Peyer's patch (tissue), 4 donors: Measurements from ENCODE around the gene ARL4D. TPM values are rescaled to one million over a fixed set of nuclear protein-coding genes. Genes with fewer than 3 reads are reported as not detected.
A peak's percentile ranks its signal among the peaks of the same experiment; 100 is the strongest.

Source experiments
- DNase-seq, 3 donors: peaks; one replicate each; pipeline ENCODE4 v3.0.0-alpha.2; 2017 to 2019
- H3K27ac ChIP-seq, 4 donors: fragments of 200-600 bp; sonication (generic); one replicate each; pipeline ENCODE4 v1.5.1; 2016 to 2019
- H3K27me3 ChIP-seq, 2 donors: fragments of 200-600 bp; sonication (generic); one replicate each; pipeline ENCODE4 v1.5.1; 2019
- H3K36me3 ChIP-seq, 3 donors: fragments of 200-600 bp; sonication (generic); one replicate each; pipeline ENCODE4 v1.5.1; 2016 to 2019
- H3K4me1 ChIP-seq, 4 donors: fragments of 200-600 bp; sonication (generic); one replicate each; pipeline ENCODE4 v1.5.1; 2016 to 2019
- H3K4me3 ChIP-seq, 4 donors: fragments of 200-600 bp; sonication (generic); 1 replicate in 3 of 4; 2 replicates in 1 of 4; pipeline ENCODE4 v1.5.1; 2016 to 2019; ENCODE audit warnings: mild to moderate bottlenecking in 1 of 4
- H3K9me3 ChIP-seq, 4 donors: fragments of 200-600 bp; sonication (generic); one replicate each; pipeline ENCODE4 v1.5.1; 2016 to 2019; ENCODE audit warnings: mild to moderate bottlenecking in 1 of 4
- POLR2A ChIP-seq, 2 donors: fragments of 450-650 bp; IDR thresholded peaks; one replicate each; pipeline ENCODE4 v1.5.1; 2017; ENCODE audit warnings: antibody characterized with exemption in 2 of 2, mild to moderate bottlenecking in 2 of 2, moderate library complexity in 2 of 2
- total RNA-seq, 4 donors: library from RNA; depleted of rRNA; stranded (reverse); fragments of >200 nt; gene quantifications; one replicate each; pipeline ENCODE4 v1.1.0, GENCODE V29; 2016
- TF ChIP-seq, protein P1 (sequence below), 6 experiments: fragments of 450-650 bp in 4 of 6; fragments of 200-600 bp in 2 of 6; sonication (generic) in 1 of 6; IDR thresholded peaks; one replicate each; pipeline ENCODE4 v1.5.1; 2017 to 2019; ENCODE audit warnings: antibody characterized with exemption in 6 of 6, mild to moderate bottlenecking in 3 of 6, moderate library complexity in 1 of 6

ARL4D gene
- total RNA-seq, 4 donors from 2014 or later: 0.70 to 2.3 TPM; not detected in 2

DNA sequence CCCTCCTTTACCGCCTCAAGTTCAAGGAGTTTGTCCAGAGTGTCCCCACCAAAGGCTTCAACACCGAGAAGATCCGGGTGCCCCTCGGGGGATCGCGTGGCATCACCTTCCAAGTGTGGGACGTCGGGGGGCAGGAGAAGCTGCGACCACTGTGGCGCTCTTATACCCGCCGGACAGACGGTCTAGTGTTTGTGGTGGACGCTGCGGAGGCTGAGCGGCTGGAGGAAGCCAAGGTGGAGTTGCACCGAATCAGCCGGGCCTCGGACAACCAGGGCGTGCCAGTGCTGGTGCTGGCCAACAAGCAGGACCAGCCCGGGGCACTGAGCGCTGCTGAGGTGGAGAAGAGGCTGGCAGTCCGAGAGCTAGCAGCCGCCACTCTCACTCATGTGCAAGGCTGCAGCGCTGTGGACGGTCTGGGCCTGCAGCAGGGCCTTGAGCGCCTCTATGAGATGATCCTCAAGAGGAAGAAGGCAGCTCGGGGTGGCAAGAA, 1.1 kb downstream of the ARL4D start:
- H3K27me3 ChIP-seq: no peaks in the 10 kb centered on the region
- H3K9me3 ChIP-seq: no peaks in the 10 kb centered on the region
- no peak for DNase-seq
- peak overlapping the region in 3 of 4 donors; percentile 43 to 79 (median 71) for H3K4me3 ChIP-seq
- TF ChIP-seq, protein P1, sequence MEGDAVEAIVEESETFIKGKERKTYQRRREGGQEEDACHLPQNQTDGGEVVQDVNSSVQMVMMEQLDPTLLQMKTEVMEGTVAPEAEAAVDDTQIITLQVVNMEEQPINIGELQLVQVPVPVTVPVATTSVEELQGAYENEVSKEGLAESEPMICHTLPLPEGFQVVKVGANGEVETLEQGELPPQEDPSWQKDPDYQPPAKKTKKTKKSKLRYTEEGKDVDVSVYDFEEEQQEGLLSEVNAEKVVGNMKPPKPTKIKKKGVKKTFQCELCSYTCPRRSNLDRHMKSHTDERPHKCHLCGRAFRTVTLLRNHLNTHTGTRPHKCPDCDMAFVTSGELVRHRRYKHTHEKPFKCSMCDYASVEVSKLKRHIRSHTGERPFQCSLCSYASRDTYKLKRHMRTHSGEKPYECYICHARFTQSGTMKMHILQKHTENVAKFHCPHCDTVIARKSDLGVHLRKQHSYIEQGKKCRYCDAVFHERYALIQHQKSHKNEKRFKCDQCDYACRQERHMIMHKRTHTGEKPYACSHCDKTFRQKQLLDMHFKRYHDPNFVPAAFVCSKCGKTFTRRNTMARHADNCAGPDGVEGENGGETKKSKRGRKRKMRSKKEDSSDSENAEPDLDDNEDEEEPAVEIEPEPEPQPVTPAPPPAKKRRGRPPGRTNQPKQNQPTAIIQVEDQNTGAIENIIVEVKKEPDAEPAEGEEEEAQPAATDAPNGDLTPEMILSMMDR (IDR thresholded peaks at IDR 0.05): no peak
- TF ChIP-seq POLR2A (IDR thresholded peaks at IDR 0.05): no peak
- H3K27ac ChIP-seq: peak overlapping the region in 1 of 4 donors; percentile 81
- H3K4me1 ChIP-seq: peaks cover 0 to 7% (median 0%) of the 10 kb centered on the region in 4 donors
- H3K36me3 ChIP-seq: no peaks in the 10 kb centered on the region

DNA sequence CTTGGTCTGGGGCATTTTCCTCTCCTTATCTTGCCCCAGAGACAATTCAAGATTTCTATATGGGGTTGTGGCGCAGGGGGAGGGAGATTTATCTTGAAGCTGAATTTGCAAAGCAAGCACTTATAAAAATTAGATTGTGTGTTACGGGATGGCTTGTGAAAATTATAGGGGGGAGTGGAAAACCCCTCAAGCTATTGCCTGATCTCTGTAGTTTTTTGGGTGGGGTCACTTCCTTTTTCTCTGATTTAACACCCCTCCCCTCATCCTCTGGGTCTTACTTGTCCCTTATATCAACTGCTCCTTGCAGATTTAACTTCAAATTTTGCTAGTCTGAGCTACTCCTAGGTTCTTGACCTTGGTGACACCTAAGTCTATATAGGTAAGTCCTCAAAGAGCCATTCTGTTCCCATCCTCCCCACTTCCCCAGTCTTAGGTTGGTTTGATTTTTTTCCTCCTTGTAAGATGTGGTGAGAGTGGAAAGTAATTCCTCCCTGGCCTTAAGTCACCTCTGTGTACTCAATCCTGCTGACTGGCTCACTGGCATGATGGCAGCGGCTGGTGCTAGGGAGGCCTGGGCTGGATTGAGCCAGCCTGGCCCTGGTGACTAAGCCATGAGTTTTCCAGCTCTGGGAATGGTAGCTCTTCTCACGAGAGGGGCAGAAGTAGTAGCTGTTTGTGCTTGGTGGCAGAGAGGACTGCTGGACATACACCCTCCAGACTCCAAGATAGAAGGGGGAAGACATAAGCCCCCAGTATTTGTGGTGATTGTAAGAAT, 2.3 kb downstream of the ARL4D start:
- Histone ChIP-seq H3K27ac (peak overlapping the region in 1 of 4 donors; percentile 68), H3K4me1 (peaks cover 0 to 7% (median 0%) of the 10 kb centered on the region in 4 donors), H3K27me3 (no peaks in the 10 kb centered on the region), H3K4me3 (peak overlapping the region in 1 of 4 donors; percentile 71), H3K36me3 (no peaks in the 10 kb centered on the region), H3K9me3 (no peaks in the 10 kb centered on the region)
- no peak for TF ChIP-seq POLR2A (IDR thresholded peaks at IDR 0.05)
- TF ChIP-seq, protein P1 (IDR thresholded peaks at IDR 0.05): no peak
- no peak for DNase-seq

DNA sequence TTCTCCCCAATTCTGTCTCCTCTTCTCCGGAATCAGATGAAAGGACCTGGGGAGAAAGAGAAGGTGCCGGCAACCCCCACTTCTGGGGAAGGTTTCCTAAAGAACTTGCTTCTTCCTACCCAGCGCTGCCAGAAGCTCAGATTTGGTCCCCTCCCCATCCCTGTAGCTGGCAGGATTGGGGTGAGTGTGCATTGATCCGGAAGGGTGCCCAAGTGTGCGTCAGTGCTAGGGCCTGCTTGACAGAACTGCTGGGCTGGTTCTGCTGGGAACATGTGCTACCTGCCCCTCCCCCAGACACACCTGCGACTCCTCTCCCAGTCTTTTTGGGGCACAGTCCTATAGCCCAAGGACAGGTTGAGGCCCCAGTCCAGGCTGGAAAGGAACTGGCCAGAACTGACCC, 3.3 kb downstream of the ARL4D start:
- Histone ChIP-seq H3K27me3 (no peaks in the 10 kb centered on the region), H3K4me3 (no peak overlapping the region), H3K27ac (peak overlapping the region in 1 of 4 donors; percentile 68), H3K36me3 (no peaks in the 10 kb centered on the region), H3K9me3 (no peaks in the 10 kb centered on the region), H3K4me1 (peaks cover 0 to 7% (median 0%) of the 10 kb centered on the region in 4 donors)
- no peak for DNase-seq
- TF ChIP-seq, protein P1 (IDR thresholded peaks at IDR 0.05): no peak
- TF ChIP-seq POLR2A (IDR thresholded peaks at IDR 0.05): no peak

DNA sequence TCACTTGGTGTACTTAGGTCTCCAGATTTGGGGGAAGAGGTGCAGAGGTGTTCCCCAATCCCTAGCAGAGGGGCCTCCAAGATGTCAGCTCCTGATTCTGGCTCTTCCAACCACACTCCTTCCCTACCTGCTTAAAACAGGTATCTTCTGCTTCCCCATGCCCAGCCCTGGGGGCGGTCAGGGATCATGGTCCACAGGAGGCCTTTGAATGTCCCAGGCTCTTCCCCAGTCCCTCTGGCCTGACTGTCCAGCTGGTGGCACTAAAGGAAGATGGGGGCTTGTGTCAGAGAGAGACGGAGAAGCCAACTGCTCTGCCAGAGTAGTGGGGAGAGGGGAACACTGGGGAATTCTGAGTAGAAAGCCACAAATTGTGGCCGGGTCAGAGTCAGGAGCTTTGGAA, 3.8 kb downstream of the ARL4D start:
- H3K36me3 ChIP-seq: no peaks in the 10 kb centered on the region
- no peak for DNase-seq
- no peak for TF ChIP-seq POLR2A (IDR thresholded peaks at IDR 0.05)
- TF ChIP-seq, protein P1 (IDR thresholded peaks at IDR 0.05): no peak
- peak overlapping the region in 1 of 4 donors; percentile 68 for H3K27ac ChIP-seq
- H3K4me1 ChIP-seq: peaks cover 0 to 7% (median 0%) of the 10 kb centered on the region in 4 donors
- H3K4me3 ChIP-seq: no peak overlapping the region
- H3K27me3 ChIP-seq: no peaks in the 10 kb centered on the region
- H3K9me3 ChIP-seq: no peaks in the 10 kb centered on the region

DNA sequence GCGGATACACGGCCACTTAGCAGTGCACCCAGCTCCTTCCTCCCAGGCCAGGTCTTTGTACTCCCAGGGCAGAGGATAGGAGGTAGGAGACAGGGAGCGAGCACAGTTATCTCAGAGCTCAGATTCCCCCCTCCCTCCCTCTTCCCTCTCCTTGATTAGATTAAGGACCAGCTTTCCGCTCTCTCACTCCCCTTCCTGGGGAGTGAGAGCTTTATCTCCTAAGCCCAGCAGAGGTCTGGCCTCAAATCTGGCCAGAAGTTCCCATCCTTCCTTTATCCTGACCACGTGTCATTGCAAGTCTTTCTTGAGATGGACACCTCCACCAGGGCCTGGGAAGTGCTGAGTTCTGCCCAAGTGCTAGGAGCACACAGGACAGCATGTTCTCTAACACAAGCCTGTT, 5.1 kb downstream of the ARL4D start:
- Histone ChIP-seq H3K4me3 (no peak overlapping the region), H3K27me3 (no peaks in the 10 kb centered on the region), H3K36me3 (no peaks in the 10 kb centered on the region), H3K9me3 (no peaks in the 10 kb centered on the region), H3K27ac (no peak overlapping the region), H3K4me1 (no peaks in the 10 kb centered on the region)
- TF ChIP-seq, protein P1 (IDR thresholded peaks at IDR 0.05): no peak
- TF ChIP-seq POLR2A (IDR thresholded peaks at IDR 0.05): no peak
- no peak for DNase-seq
